Inflammatory macrophage (primary cell): Measurements from ENCODE around the gene HCAR3.
"Not testable (repeated sequence)": the region's sequence is repeated elsewhere in the genome, so short reads cannot be mapped to it uniquely, and the experiment has no call there.

Experiments
- DNase-seq, 2 donors: peaks; one replicate each; pipeline ENCODE4 v3.0.0-alpha.2; 2020 to 2022
- total RNA-seq, 18 experiments: gene quantifications; one replicate each; lab custom pipeline; 2026; ENCODE audit warnings: mixed read lengths in 6 of 18, inconsistent platforms in 2 of 18; lab: John Stamatoyannopoulos, UW

The HCAR3 gene
- 1.3 to 156 (median 4.6) reads per million in 18 experiments for total RNA-seq

DNA sequence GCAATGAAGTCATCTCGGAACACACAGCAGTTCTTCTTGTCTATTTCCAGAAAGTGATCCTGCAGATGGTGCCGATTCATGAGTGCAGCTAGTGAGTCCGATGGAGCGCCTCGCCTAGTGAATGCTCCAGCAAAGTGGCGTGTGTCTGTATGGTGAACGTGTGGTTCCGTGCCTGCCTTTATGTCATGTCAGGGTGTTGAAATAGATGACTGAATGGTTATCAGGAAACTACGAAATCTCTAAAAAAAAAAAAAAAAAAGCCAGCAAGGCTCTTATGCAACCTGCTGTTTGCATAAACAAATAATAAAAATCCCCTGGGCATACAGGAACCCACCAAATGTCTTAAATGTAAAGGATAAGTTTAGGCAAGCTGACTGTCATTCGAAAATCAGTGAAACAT is at the start of gene HCAR3:
TSS of gene HCAR3 (minus strand) at position 154 of the 400 bp plus-strand sequence. CDS start at position 80, 74 bp downstream.
- peak; percentile 88 for DNase-seq

DNA sequence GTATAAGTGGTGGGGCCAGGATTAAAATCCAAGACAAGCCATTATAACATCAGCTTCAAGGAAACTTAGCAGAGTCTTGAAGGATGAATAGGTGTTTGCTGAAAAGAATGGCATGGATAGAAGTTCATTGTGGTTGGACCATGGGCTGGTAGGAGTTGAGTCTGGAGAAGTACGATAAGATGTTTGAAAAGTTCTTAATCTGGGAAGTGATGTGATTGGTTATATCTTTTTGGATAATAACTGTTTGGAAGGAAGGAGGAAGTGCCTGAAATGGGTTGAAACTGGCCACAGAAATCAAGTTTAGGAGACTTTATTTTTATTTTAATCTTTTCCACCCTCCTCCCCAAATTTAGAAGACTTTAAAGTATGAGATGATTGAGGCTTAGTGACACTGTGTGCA is 41.0 kb upstream of the HCAR3 start:
- no peak for DNase-seq

DNA sequence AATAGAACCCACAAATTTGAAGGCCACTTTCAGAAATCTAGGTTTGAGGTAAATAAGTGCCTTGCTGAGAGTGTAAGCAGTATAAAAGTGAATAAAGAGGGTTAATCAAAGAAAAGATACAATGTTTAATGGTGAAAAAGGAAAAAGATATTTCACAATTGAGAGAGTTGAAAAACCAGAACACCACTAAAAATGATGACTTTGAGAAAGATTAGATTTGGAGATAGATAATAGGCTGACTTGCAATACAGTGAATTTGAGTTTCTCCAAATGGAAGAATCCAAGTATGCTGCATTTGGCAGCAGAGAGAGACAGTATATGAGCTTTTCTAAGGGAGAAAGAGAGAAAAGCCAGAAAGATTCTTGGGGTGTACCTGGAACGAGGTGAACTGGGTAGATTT is 38.2 kb upstream of the HCAR3 start:
- DNase-seq: no peak

DNA sequence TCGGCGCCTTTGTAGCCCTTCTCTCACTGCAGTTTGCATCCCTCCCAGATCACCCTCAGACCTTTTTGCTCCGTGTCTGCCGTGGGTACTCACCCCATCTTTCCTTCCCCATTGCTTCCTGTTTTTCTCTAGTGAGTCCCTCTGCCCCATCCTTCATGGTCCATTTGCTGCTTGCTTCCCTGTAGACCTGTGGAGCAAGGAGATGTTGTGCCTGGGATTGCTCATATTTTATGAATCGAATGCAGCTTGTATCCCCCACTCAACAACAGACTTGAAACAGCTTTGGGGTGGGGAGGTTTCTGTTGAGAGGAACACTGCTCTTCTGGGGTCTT is 36.7 kb upstream of the HCAR3 start:
- no peak for DNase-seq

DNA sequence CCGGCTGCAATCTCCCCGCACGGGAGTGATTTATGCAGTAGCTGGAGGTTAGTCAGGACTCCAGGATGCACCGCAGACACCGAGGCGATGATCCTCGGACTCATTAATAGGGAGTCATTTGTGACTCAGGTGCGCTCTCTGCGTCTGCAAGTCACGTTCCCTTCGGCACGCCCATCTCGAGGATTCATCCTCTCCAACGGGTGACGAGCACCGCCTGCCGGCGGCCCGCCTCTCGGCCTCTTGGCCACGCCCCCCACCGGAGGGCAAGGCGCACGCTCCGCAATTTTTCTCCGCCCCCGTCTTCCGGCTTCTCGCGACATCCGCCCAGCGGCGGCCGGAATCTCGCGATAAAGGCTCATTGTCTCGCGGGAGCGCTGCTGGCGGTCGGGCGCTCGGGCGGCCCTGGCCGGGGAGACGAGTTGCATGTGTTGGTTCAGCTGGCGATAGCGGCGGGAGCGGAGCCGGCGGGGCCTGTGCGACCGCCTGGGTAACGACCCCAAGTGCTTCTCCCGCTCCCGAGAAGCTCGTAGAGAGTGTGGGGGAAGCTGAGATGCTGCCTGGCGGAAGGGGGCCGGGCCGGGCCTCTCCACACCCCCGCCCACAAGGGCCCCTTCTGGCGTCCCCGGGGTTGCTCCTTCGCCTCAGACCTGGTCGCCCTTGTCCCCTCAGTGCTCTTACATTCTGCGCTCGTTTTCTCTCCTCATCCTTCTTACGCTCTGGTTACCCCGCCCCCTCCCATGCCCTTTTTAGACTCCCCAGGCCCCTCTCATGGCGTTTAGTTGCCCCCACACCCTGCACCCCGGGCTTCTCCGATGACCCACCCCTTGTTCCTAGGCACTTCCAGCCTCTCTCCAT is 36.1 kb upstream of the HCAR3 start, which contains the start of gene DENR:
TSS of gene DENR (plus strand) at position 361 of the 855 bp plus-strand sequence. CDS start 878 bp downstream, outside the sequence.
- DNase-seq: peak; percentile 98

DNA sequence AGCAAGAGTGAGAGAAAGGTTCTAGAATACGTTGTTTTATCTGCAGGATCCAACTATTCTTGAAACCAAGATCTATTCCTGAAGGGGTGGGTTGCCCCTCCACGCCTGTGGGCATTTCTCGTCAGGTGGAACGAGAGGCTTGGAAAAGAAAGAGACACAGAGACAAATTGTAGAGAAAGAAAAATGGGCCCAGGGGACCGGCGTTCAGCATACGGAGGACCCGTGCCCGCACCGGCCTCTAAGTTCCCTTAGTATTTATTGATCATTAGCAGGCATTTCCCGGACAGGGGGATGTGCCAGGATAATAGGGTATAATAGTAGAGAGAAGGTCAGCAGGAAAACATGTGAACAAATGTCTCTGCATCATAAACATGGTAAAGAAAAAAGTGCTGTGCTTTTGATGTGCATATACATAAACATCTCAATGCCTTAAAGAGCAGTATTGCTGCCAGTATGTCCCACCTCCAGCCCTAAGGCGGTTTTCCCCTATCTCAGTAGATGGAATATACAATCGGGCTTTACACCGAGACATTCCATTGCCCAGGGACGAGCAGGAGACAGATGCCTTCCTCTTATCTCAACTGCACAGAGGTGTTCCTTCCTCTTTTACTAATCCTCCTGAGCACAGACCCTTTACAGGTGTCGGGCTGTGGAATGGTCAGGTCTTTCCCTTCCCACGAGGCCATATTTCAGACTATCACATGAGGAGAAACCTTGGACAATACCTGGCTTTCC is 34.3 kb upstream of the HCAR3 start:
- not testable (repeated sequence) for DNase-seq

DNA sequence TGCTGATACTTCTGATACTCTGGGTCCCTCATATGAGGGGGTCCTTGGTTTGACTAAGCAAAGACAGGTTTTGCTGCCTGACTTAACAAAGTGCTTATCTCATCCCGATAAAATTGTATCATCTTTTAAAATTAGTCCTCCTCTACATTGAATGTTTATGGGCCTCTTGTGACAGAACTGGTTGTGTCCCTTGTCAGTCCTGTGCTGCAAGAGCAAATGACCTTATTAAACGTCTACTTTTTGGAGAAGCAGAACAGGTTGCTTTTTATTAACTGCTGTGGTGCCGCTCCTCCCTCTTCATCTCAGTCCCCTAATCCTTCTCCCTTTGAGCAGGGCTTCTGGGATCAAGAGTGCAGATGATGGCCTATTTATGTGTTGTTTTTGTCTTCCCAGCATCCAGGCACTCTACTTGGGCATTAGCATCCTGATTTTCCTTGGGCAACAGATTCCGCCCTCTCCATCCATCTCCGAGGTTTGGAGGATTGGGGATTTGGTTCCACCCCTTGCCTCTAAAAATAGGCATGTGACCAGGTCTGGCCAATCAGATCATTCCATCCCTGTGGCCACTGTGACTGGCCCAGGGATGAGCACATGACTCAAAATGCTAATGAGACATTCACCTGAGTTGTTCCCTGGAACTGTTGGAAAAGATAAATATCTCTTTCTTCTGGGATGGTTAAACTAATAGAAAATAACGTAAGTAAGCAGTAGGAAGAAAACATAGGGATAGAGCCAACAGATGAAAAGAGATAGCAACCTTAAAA is 33.1 kb upstream of the HCAR3 start:
- DNase-seq: no peak

DNA sequence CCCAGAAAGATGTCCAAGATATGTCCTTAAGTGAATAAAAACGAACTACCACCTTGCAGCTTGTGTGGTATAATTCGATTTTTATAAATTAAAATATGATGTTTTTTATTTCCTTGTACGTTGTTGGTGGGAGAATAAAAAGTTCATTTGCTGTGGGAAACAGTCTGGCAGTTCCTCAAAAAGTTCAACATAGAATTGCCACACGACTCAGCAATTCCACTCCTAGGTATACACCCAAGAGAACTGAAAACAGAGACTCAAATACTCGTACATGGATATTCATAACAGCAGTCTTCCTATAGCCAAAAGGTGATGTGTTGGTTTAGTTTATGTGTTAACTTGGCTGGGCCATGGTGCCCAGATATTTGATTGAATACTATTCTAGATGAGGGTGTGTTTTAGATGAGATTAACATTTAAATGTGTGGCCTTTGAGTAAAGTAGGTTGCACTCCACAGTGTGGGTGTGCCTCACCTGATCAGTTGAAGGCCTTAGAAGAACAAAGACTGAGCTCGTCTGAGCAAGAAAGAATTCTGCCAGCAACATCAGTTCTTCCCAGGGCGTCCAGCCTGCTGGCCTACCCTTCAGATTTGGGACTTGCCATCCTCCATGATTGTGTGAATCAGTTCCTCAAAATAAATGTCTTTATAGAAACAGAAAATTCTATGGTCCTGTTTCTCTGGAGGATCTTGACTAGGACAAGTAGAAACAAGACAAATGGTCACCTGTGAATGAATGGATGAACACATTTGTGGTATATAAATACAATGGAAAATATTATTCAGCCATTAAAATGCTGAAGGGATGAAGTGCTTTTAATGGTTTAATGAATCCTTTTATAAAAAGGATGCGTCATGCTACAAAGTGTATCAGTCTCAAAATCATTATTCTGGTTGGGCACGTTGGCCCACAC is 30.9 kb upstream of the HCAR3 start:
- peak; percentile 24 to 38 for DNase-seq

DNA sequence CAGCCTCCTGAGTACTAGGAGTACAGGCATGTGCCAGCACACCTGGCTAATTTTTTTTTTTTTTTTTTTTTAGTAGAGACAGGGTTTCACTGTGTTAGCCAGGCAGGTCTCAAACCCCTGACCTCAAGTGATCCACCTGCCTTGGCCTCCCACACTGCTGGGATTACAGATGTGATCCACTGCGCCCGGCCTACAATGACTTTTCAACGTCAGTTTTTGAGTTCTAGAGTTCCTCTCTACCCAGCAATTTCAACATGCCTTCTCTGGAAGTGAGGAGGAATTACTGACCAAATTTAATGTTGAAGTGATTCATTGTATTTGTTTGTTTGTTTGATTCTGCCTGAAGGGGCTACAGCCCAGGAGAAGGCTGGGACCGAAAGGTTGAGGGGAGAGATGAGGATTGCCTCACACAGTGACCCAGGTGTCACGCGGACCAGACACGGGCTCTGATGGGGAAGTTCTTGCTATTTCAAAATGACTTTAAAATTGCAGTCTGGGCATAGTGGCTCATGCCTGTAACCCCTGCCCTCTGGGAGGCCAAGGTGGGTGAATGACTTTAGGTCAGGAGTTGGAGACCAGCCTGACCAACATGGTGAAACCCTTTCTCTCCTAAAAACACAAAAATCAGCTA is 27.4 kb upstream of the HCAR3 start:
- peak; percentile 91 to 94 for DNase-seq

DNA sequence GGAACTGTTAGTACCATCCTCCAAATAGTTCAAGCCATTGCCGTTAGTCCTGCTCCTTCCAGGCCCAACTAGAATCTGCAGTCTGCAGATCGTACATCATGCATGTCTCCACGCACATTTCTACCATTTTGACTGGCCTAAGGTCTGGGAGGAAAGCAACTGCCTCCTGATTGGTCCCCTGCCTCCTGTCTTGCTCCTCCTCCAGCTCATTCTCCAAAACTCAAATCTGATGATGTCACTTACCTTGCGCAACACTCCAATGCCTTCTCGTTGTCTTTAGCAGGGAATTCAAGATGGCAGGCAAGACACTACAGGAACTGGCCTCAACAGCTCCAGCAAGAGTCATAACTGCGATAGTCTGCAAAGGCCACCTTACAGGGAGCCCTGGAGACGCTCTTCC is 23.7 kb upstream of the HCAR3 start:
- DNase-seq: peak in 1 of 2 donors; percentile 15

DNA sequence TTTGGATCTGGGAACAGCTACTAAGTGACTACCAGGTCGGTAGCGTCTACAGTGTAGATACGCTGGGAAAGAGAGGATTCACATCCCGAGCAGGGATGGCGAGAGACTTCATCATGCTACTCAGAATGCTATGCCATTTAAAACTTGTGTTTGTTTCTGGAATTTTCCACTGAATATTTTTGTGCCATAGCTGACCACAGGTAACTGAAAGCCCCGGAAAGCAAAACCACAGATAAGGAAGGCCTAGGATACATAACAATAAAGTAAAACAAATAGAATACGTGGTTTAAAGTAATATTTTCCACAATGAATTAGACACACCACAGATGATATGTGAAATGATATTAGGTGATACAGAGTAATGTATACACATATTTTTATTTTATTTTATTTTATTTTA is 22.0 kb upstream of the HCAR3 start:
- DNase-seq: no peak

DNA sequence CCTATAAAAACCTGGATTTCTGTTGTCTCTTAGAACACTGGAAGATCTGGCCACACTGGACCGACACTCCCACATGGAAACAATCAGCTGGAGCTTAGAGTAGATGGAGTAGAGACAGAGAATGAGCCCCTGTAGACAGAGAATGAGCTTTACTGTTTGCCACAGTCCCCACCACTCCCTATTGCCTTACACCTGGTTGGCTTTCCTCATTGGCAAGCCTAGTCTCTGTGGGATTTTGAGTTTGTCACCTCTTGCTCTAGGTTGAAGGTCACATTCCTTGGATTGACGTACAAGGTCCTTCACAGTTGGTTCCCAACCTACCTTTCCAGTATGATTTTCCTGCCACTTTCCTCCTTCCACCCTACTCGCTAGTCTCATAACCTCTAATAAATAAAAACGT is 16.0 kb upstream of the HCAR3 start:
- DNase-seq: no peak

DNA sequence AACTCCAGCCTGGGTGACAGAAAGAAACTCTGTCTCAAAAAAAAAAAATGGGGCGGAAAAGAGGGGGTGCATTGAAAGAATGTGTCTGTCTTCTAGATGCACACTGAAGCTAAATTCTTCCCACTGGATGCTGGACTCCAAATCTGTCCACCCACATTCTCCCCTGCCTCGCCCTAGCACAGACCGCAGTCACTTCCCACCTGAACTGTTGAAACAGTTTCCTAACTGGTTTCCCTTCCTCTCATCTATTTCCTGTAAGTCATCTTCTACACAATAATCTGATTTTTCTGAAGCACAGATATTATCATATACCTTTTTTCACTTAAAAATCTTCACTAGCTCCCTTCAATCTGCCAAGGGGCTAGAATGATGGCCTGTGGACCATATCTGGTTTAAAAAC is 15.6 kb upstream of the HCAR3 start:
- DNase-seq: peak; percentile 60 to 69

DNA sequence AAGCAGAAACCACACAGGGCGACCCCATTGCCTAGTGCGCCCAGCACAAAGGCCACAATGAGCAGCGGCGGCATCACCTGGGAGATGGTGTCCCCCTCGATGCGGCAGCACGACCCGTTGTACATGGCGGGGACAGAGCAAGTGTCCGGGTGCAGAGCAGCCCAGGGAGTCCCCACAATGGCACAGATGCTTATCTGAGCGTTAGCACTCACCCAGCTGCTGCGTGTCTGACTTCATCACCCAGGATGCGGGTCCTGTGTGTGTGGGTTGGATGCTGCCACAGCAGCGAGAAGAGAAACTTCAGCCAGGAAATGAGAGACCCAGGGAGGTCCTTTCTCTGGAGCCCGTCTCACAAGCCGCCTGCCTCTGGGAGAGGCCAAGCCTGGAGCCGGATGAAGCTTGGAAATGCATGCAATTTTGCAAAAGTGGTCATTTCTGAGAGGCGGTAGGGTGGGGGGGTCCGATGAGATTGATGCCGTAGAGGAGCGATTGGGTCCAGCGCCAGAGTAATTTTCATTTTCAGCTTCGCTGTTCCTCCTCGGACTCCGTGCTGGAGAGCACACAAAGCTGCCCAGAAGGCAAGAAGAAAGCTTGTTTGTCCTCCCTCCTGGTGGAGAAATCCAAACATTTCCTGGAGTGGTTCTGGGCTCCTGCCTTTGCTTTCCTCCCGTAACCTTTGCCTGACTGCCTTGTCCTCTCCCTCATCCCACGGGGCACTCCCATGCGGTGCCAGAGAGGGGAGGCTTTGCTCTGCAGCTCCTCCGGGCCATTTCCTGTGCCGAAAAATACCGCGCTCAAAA is 13.8 kb upstream of the HCAR3 start, which contains the start of gene HCAR1:
TSS of gene HCAR1 (minus strand) at position 630 of the 800 bp plus-strand sequence. CDS start at position 125, 505 bp downstream.
- no peak for DNase-seq

DNA sequence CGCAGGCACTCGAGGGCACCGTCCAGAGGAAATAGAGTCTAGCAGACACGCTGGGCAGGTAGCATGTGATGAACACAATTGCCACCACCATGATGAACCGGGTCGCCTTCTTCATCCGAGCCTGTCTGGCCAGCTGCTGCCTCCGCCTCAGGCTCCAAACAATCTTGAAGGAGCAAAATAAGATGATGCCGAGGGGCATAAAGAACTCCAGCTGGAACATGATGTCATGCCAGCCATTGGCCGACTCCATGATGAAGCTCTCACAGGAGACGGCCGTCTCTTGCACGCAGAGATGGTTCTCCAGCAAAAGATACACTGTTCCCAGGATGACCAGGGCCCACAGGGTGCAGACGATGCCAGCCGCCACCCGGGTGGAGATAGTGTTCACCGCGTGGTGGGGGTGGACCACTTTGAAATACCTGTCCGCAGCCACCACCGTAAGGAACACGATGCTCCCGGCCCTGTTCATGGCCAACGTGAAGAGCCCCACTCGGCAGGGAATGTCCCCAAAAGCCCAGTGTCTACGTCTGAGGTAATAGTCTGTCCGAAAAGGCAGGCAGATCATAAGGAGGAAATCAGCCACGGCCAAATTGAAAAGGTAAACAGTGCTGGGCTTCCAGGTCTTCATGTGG is 13.1 kb upstream of the HCAR3 start:
- DNase-seq: no peak

DNA sequence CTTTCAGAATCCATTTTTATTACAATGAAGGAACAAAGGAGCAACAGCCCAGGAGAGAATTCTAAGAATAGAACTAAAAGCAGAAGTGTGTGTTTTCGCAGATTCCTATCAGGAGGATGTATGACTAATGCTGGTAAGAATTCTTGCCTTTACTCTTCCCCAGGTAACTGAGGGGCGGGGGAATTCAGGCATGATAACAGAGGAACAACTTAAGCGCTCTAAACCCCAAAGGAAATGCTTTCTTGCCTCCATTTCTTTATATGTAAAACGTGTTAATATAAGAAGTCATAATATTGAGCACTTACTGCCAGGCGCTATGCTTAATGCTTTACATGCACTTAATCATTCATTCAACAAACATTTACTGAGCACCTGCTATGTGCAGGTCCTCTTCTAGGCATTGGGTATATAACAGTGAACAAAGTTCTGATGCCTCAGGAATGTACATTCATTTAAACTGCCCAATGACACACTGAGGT is 9.5 kb upstream of the HCAR3 start:
- peak; percentile 63 to 68 for DNase-seq

DNA sequence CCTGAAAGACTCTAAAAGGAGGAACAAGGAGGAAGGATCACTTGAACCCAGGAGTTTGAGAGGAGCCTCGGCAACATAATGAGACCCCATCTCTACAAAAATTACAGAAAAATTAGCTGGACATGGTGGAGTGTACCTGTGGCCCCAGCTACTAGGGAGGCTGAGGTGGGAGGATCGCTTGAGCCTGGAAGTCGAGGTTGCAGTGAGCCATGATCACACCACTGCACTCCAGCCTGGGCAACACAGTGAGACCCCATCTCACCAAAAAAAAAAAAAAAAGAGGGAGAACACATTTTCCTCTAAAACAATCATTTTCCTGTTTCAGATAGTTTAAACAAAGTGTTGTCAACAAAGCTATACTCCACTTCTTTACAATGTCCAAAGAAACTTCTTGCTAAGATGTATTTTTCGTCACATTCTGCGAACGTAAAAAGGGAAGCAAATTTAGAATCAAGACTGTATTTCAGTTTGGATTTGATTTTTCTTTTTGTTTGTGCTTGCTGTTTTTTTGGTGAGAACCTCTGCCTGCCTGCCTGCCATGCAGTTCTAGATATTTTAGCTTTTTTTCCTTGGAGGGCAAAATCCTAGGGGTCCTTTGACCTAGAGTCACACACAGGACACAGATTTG is 9.0 kb upstream of the HCAR3 start:
- peak in 1 of 2 donors; percentile 54 for DNase-seq

DNA sequence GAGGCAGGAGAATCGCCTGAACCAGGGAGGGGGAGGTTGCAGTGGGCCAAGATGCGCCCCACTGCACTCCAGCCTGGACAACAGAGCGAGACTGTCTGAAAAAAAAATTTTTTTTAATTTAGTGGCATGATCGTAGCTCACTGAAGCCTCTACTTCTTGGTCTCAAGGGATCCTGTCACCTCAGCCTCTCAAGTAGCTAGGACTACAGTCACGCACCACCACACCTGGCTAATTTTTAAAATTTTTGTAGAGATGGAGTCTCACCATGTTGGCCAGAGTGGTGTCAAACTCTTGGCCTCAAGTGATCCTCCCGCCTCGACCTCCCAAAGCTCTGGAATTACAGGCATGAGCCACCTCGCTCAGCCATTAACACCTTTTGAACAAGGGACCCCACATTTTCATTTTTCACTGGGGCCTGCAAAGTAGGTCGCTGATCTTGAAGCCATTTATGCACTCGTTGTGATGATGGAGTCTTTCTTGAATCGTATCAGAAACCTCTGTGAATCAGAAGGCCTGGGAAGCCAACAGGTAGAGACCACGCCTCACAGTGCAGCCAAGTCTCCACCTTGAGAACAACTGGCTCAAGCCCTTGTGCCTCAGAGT is 8.1 kb upstream of the HCAR3 start:
- no peak for DNase-seq

DNA sequence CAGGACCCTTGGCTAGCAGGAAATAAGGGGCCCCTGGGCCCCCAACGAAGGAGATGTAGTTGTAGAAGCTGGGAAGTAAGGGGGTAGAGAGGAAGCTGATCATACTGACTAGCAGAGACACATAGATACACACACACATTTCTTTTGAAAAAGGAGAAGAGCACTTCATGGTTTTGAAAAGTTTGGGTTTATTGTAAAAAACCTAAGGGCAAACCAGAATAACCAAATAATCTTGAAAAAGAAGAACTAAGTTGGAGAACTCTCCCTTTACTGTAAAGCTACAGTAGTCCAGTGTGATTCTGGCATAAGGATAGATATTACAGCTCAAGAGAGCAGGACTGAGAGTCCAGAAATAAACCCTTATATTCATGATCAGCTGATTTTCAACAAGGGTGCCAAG is 5.8 kb upstream of the HCAR3 start:
- peak; percentile 51 to 83 for DNase-seq
